Measurements from ENCODE around the gene PRKAG1. TPM values are rescaled to one million over a fixed set of nuclear protein-coding genes. Genes with fewer than 3 reads are reported as not detected.

The PRKAG1 gene
- polyA plus RNA-seq, 3 donors = 35.9 to 58.9 (median 50.1) TPM

DNA sequence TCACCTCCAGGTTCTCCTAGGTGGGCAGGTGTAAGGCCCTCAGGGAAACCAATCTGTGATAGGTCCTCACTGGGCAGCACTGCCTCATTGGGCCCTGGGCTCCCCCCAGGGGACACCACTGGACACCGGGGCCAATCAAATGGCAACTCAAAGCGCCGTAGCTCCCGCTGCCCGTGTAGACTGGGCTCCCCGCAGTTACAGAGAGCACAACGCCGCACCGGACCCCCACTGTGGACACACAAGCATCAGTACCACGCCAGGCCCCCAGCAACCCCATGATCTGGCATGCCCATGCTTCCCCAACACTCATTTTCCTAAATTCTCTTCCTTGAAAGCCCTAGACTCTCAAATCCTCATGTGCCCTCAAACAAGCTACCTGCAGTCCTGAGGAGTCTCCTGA lies 35.9 kb upstream of the PRKAG1 start:
- peak overlapping the region in 2 of 7 donors; percentile 30 to 54 for H3K27ac Mint-ChIP-seq
- no peak overlapping the region for H3K27ac ChIP-seq (ENCODE audit: low read depth in 1 of 2, low read length in 2 of 2)
- peaks cover 92% of the 10 kb centered on the region for H3K79me2 ChIP-seq (ENCODE audit: insufficient read depth, low read length)
- H2AFZ ChIP-seq (ENCODE audit: insufficient read depth, low read depth, low read length, poor library complexity, severe bottlenecking) = no peak overlapping the region
- peaks cover 94% of the 10 kb centered on the region for H4K20me1 ChIP-seq (ENCODE audit: insufficient read depth, low read length)
- H3K27me3 ChIP-seq (ENCODE audit: control insufficient read depth in 2 of 2, insufficient read depth in 2 of 2, low read length in 2 of 2) = no peaks in the 10 kb centered on the region
- no peaks in the 10 kb centered on the region for H3K9me3 ChIP-seq (replicated peaks in 1 of 2; ENCODE audit: control insufficient read depth in 1 of 2, insufficient read depth in 1 of 2, low read length in 2 of 2)
- no peak for DNase-seq
- 97% methylated on average over 10 of the region's 10 CpGs for whole genome bisulfite sequencing (ENCODE audit: insufficient coverage)
- no peak overlapping the region for H3K4me2 ChIP-seq (replicated peaks; ENCODE audit: extremely low read depth, low read length, poor library complexity, severe bottlenecking)
- H3K4me1 ChIP-seq (ENCODE audit: control insufficient read depth in 1 of 2, insufficient read depth in 2 of 2, low read length in 2 of 2) = peaks cover 38 to 41% of the 10 kb centered on the region in 2 donors
- TF ChIP-seq, protein P1, sequence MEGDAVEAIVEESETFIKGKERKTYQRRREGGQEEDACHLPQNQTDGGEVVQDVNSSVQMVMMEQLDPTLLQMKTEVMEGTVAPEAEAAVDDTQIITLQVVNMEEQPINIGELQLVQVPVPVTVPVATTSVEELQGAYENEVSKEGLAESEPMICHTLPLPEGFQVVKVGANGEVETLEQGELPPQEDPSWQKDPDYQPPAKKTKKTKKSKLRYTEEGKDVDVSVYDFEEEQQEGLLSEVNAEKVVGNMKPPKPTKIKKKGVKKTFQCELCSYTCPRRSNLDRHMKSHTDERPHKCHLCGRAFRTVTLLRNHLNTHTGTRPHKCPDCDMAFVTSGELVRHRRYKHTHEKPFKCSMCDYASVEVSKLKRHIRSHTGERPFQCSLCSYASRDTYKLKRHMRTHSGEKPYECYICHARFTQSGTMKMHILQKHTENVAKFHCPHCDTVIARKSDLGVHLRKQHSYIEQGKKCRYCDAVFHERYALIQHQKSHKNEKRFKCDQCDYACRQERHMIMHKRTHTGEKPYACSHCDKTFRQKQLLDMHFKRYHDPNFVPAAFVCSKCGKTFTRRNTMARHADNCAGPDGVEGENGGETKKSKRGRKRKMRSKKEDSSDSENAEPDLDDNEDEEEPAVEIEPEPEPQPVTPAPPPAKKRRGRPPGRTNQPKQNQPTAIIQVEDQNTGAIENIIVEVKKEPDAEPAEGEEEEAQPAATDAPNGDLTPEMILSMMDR (IDR thresholded peaks at IDR 0.05) = no peak
- peaks cover 56 to 68% of the 10 kb centered on the region in 2 donors for H3K36me3 Mint-ChIP-seq
- peaks cover 55 to 59% of the 10 kb centered on the region in 2 donors for H3K36me3 ChIP-seq (replicated peaks in 1 of 2; ENCODE audit: control insufficient read depth in 1 of 2, insufficient read depth in 2 of 2, low read length in 2 of 2)
- H3K4me3 Mint-ChIP-seq = no peak overlapping the region
- no peak overlapping the region for H3K9ac ChIP-seq (ENCODE audit: insufficient read depth, low read length, poor library complexity, severe bottlenecking)
- H3K4me1 Mint-ChIP-seq = peaks cover 49% of the 10 kb centered on the region
- intact Hi-C loops (cut with micrococcal nuclease) = no loop called here
- H3K4me3 ChIP-seq (replicated peaks in 1 of 3; ENCODE audit: low read depth in 2 of 3, low read length in 3 of 3) = no peak overlapping the region
- peaks cover 0 to 3% (median 0%) of the 10 kb centered on the region in 3 donors for H3K27me3 Mint-ChIP-seq (ENCODE audit: low read depth in 3 of 3)
- H3K9me3 Mint-ChIP-seq = no peaks in the 10 kb centered on the region

DNA sequence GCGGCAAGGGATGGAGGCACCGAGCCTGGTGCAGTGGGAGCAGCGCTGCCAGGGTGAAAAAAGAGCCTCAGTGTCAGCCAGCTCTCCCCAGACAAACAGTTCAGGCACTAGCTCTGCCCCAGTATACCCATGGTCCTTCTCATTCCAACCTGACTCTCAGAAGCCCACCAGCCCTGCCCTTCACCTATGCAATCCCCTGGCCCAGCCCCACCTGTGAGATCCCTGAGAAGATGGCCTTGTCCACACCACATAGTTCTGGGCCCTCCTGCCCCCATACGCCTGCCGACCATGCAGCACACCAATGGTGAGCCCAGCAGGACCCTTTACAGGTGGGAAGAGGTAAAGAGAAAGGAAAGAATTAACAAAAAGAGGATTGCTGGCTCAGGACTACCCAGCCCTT lies 35.5 kb upstream of the PRKAG1 start:
- Histone ChIP-seq H3K27me3 (ENCODE audit: control insufficient read depth in 2 of 2, insufficient read depth in 2 of 2, low read length in 2 of 2) (no peaks in the 10 kb centered on the region), H3K36me3 (replicated peaks in 1 of 2; ENCODE audit: control insufficient read depth in 1 of 2, insufficient read depth in 2 of 2, low read length in 2 of 2) (peaks cover 59 to 63% of the 10 kb centered on the region in 2 donors), H3K79me2 (ENCODE audit: insufficient read depth, low read length) (peaks cover 88% of the 10 kb centered on the region), H3K4me1 (ENCODE audit: control insufficient read depth in 1 of 2, insufficient read depth in 2 of 2, low read length in 2 of 2) (peaks cover 38 to 39% of the 10 kb centered on the region in 2 donors), H3K9me3 (replicated peaks in 1 of 2; ENCODE audit: control insufficient read depth in 1 of 2, insufficient read depth in 1 of 2, low read length in 2 of 2) (no peaks in the 10 kb centered on the region), H3K9ac (ENCODE audit: insufficient read depth, low read length, poor library complexity, severe bottlenecking) (no peak overlapping the region), H3K4me3 (replicated peaks in 1 of 3; ENCODE audit: low read depth in 2 of 3, low read length in 3 of 3) (no peak overlapping the region), H3K4me2 (replicated peaks; ENCODE audit: extremely low read depth, low read length, poor library complexity, severe bottlenecking) (no peak overlapping the region), H3K27ac (ENCODE audit: low read depth in 1 of 2, low read length in 2 of 2) (no peak overlapping the region), H2AFZ (ENCODE audit: insufficient read depth, low read depth, low read length, poor library complexity, severe bottlenecking) (no peak overlapping the region), H4K20me1 (ENCODE audit: insufficient read depth, low read length) (peaks cover 97% of the 10 kb centered on the region)
- peaks cover 0 to 3% (median 0%) of the 10 kb centered on the region in 3 donors for H3K27me3 Mint-ChIP-seq (ENCODE audit: low read depth in 3 of 3)
- no peak overlapping the region for H3K4me3 Mint-ChIP-seq
- H3K27ac Mint-ChIP-seq = peak overlapping the region in 1 of 7 donors; percentile 50
- TF ChIP-seq, protein P1 (IDR thresholded peaks at IDR 0.05) = no peak
- intact Hi-C loops (cut with micrococcal nuclease) = no loop called here
- H3K4me1 Mint-ChIP-seq = peaks cover 45% of the 10 kb centered on the region
- WGBS (ENCODE audit: insufficient coverage) = 88% methylated on average over 3 of the region's 5 CpGs
- peaks cover 60 to 72% of the 10 kb centered on the region in 2 donors for H3K36me3 Mint-ChIP-seq
- H3K9me3 Mint-ChIP-seq = no peaks in the 10 kb centered on the region
- DNase-seq = no peak
